ENCODE data around the gene CCDC150. TPM values are rescaled to one million over a fixed set of nuclear protein-coding genes. Genes with fewer than 3 reads are reported as not detected.

CCDC150 gene
- polyA plus RNA-seq: 1 to 10 TPM; 1.5 to 2.6 TPM

- Histone ChIP-seq H3K27me3 (ENCODE audit: control insufficient read depth in 1 of 2, insufficient read depth in 2 of 2, low read length in 2 of 2) (no peaks in the 10 kb centered on the region), H3K27ac (ENCODE audit: low read depth in 2 of 2, low read length in 1 of 2) (no peak within 1 kb of the TSS), H3K9me3 (ENCODE audit: control insufficient read depth in 2 of 2, insufficient read depth in 1 of 2, low read depth in 1 of 2, low read length in 1 of 2) (no peaks in the 10 kb centered on the region), H3K36me3 (ENCODE audit: control insufficient read depth in 2 of 2, insufficient read depth in 2 of 2, low read length in 1 of 2) (no peaks in the 10 kb centered on the region), H3K4me1 (ENCODE audit: control insufficient read depth in 2 of 2, insufficient read depth in 2 of 2, low read length in 1 of 2) (no peaks in the 10 kb centered on the region), H3K4me3 (ENCODE audit: low read depth in 1 of 2, low read length in 2 of 2) (peak within 1 kb of the TSS; percentile 76 to 83)
- 4% methylated on average over 49 to 53 of the region's 53 CpGs for whole genome bisulfite sequencing, 2 donors
Measured at GRCh38 chr2:196639180-196640030, at the start of gene CCDC150. TSS of gene CCDC150 (plus strand) at chr2:196639715. CDS start at chr2:196639767, 52 bp downstream.

GRCh38 chr2:196590286-196590685 is 49.2 kb upstream of the CCDC150 start:
- H3K27ac ChIP-seq (ENCODE audit: low read depth in 2 of 2, low read length in 1 of 2): no peak overlapping the region
- H3K4me1 ChIP-seq (ENCODE audit: control insufficient read depth in 2 of 2, insufficient read depth in 2 of 2, low read length in 1 of 2): peaks cover 0 to 6% of the 10 kb centered on the region in 2 donors
- H3K4me3 ChIP-seq (ENCODE audit: low read depth in 1 of 2, low read length in 2 of 2): no peak overlapping the region
- H3K27me3 ChIP-seq (ENCODE audit: control insufficient read depth in 1 of 2, insufficient read depth in 2 of 2, low read length in 2 of 2): peaks cover 0 to 2% of the 10 kb centered on the region in 2 donors
- no peaks in the 10 kb centered on the region for H3K9me3 ChIP-seq (ENCODE audit: control insufficient read depth in 2 of 2, insufficient read depth in 1 of 2, low read depth in 1 of 2, low read length in 1 of 2)
- WGBS, 2 donors: 39 to 46% methylated on average over 1 of the region's 1 CpG
- no peaks in the 10 kb centered on the region for H3K36me3 ChIP-seq (ENCODE audit: control insufficient read depth in 2 of 2, insufficient read depth in 2 of 2, low read length in 1 of 2)

GRCh38 chr2:196591004-196591403 is 48.5 kb upstream of the CCDC150 start:
- Histone ChIP-seq H3K4me1 (ENCODE audit: control insufficient read depth in 2 of 2, insufficient read depth in 2 of 2, low read length in 1 of 2) (peaks cover 0 to 6% of the 10 kb centered on the region in 2 donors), H3K4me3 (ENCODE audit: low read depth in 1 of 2, low read length in 2 of 2) (no peak overlapping the region), H3K27me3 (ENCODE audit: control insufficient read depth in 1 of 2, insufficient read depth in 2 of 2, low read length in 2 of 2) (peaks cover 0 to 2% of the 10 kb centered on the region in 2 donors), H3K9me3 (ENCODE audit: control insufficient read depth in 2 of 2, insufficient read depth in 1 of 2, low read depth in 1 of 2, low read length in 1 of 2) (no peaks in the 10 kb centered on the region), H3K36me3 (ENCODE audit: control insufficient read depth in 2 of 2, insufficient read depth in 2 of 2, low read length in 1 of 2) (no peaks in the 10 kb centered on the region), H3K27ac (ENCODE audit: low read depth in 2 of 2, low read length in 1 of 2) (no peak overlapping the region)
- 95 to 97% methylated on average over 8 of the region's 8 CpGs for WGBS, 2 donors

- H3K27ac ChIP-seq (ENCODE audit: low read depth in 2 of 2, low read length in 1 of 2): no peak overlapping the region
- H3K36me3 ChIP-seq (ENCODE audit: control insufficient read depth in 2 of 2, insufficient read depth in 2 of 2, low read length in 1 of 2): no peaks in the 10 kb centered on the region
- H3K4me1 ChIP-seq (ENCODE audit: control insufficient read depth in 2 of 2, insufficient read depth in 2 of 2, low read length in 1 of 2): peaks cover 0 to 6% of the 10 kb centered on the region in 2 donors
- 58 to 72% methylated on average over 4 of the region's 4 CpGs for WGBS, 2 donors
- peaks cover 0 to 2% of the 10 kb centered on the region in 2 donors for H3K27me3 ChIP-seq (ENCODE audit: control insufficient read depth in 1 of 2, insufficient read depth in 2 of 2, low read length in 2 of 2)
- H3K4me3 ChIP-seq (ENCODE audit: low read depth in 1 of 2, low read length in 2 of 2): no peak overlapping the region
- H3K9me3 ChIP-seq (ENCODE audit: control insufficient read depth in 2 of 2, insufficient read depth in 1 of 2, low read depth in 1 of 2, low read length in 1 of 2): no peaks in the 10 kb centered on the region
Measured at GRCh38 chr2:196591621-196592022, 47.9 kb upstream of the CCDC150 start.

GRCh38 chr2:196592331-196592910 is 47.1 kb upstream of the CCDC150 start:
- Histone ChIP-seq H3K36me3 (ENCODE audit: control insufficient read depth in 2 of 2, insufficient read depth in 2 of 2, low read length in 1 of 2) (no peaks in the 10 kb centered on the region), H3K4me3 (ENCODE audit: low read depth in 1 of 2, low read length in 2 of 2) (peak overlapping the region; percentile 68 to 78), H3K9me3 (ENCODE audit: control insufficient read depth in 2 of 2, insufficient read depth in 1 of 2, low read depth in 1 of 2, low read length in 1 of 2) (no peaks in the 10 kb centered on the region), H3K4me1 (ENCODE audit: control insufficient read depth in 2 of 2, insufficient read depth in 2 of 2, low read length in 1 of 2) (peaks cover 0 to 6% of the 10 kb centered on the region in 2 donors), H3K27ac (ENCODE audit: low read depth in 2 of 2, low read length in 1 of 2) (peak overlapping the region; percentile 51 to 72), H3K27me3 (ENCODE audit: control insufficient read depth in 1 of 2, insufficient read depth in 2 of 2, low read length in 2 of 2) (peaks cover 0 to 2% of the 10 kb centered on the region in 2 donors)
- WGBS, 2 donors: 1% methylated on average over 33 to 48 of the region's 48 CpGs

GRCh38 chr2:196592911-196593881 is 46.3 kb upstream of the CCDC150 start, which contains the start of gene HECW2:
TSS of gene HECW2 (minus strand) at chr2:196593554.
- no peaks in the 10 kb centered on the region for H3K9me3 ChIP-seq (ENCODE audit: control insufficient read depth in 2 of 2, insufficient read depth in 1 of 2, low read depth in 1 of 2, low read length in 1 of 2)
- 1% methylated on average over 101 to 125 of the region's 125 CpGs for WGBS, 2 donors
- H3K27ac ChIP-seq (ENCODE audit: low read depth in 2 of 2, low read length in 1 of 2): peak within 1 kb of the TSS; percentile 51 to 72
- no peaks in the 10 kb centered on the region for H3K36me3 ChIP-seq (ENCODE audit: control insufficient read depth in 2 of 2, insufficient read depth in 2 of 2, low read length in 1 of 2)
- peaks cover 0 to 2% of the 10 kb centered on the region in 2 donors for H3K27me3 ChIP-seq (ENCODE audit: control insufficient read depth in 1 of 2, insufficient read depth in 2 of 2, low read length in 2 of 2)
- peaks cover 0 to 6% of the 10 kb centered on the region in 2 donors for H3K4me1 ChIP-seq (ENCODE audit: control insufficient read depth in 2 of 2, insufficient read depth in 2 of 2, low read length in 1 of 2)
- H3K4me3 ChIP-seq (ENCODE audit: low read depth in 1 of 2, low read length in 2 of 2): peak within 1 kb of the TSS; percentile 68 to 78

GRCh38 chr2:196594158-196594557 is 45.4 kb upstream of the CCDC150 start:
- 74 to 86% methylated on average over 6 of the region's 6 CpGs for WGBS, 2 donors
- no peaks in the 10 kb centered on the region for H3K9me3 ChIP-seq (ENCODE audit: control insufficient read depth in 2 of 2, insufficient read depth in 1 of 2, low read depth in 1 of 2, low read length in 1 of 2)
- peaks cover 0 to 6% of the 10 kb centered on the region in 2 donors for H3K4me1 ChIP-seq (ENCODE audit: control insufficient read depth in 2 of 2, insufficient read depth in 2 of 2, low read length in 1 of 2)
- no peaks in the 10 kb centered on the region for H3K36me3 ChIP-seq (ENCODE audit: control insufficient read depth in 2 of 2, insufficient read depth in 2 of 2, low read length in 1 of 2)
- peaks cover 0 to 2% of the 10 kb centered on the region in 2 donors for H3K27me3 ChIP-seq (ENCODE audit: control insufficient read depth in 1 of 2, insufficient read depth in 2 of 2, low read length in 2 of 2)
- no peak overlapping the region for H3K27ac ChIP-seq (ENCODE audit: low read depth in 2 of 2, low read length in 1 of 2)
- H3K4me3 ChIP-seq (ENCODE audit: low read depth in 1 of 2, low read length in 2 of 2): no peak overlapping the region

GRCh38 chr2:196597531-196597930 is 42.0 kb upstream of the CCDC150 start:
- H3K36me3 ChIP-seq (ENCODE audit: control insufficient read depth in 2 of 2, insufficient read depth in 2 of 2, low read length in 1 of 2): no peaks in the 10 kb centered on the region
- H3K4me1 ChIP-seq (ENCODE audit: control insufficient read depth in 2 of 2, insufficient read depth in 2 of 2, low read length in 1 of 2): peaks cover 0 to 6% of the 10 kb centered on the region in 2 donors
- H3K27ac ChIP-seq (ENCODE audit: low read depth in 2 of 2, low read length in 1 of 2): no peak overlapping the region
- peaks cover 0 to 2% of the 10 kb centered on the region in 2 donors for H3K27me3 ChIP-seq (ENCODE audit: control insufficient read depth in 1 of 2, insufficient read depth in 2 of 2, low read length in 2 of 2)
- no peak overlapping the region for H3K4me3 ChIP-seq (ENCODE audit: low read depth in 1 of 2, low read length in 2 of 2)
- WGBS, 2 donors: 90 to 92% methylated on average over 6 of the region's 6 CpGs
- no peaks in the 10 kb centered on the region for H3K9me3 ChIP-seq (ENCODE audit: control insufficient read depth in 2 of 2, insufficient read depth in 1 of 2, low read depth in 1 of 2, low read length in 1 of 2)

- Histone ChIP-seq H3K27ac (ENCODE audit: low read depth in 2 of 2, low read length in 1 of 2) (no peak overlapping the region), H3K4me3 (ENCODE audit: low read depth in 1 of 2, low read length in 2 of 2) (no peak overlapping the region), H3K4me1 (ENCODE audit: control insufficient read depth in 2 of 2, insufficient read depth in 2 of 2, low read length in 1 of 2) (peaks cover 0 to 3% of the 10 kb centered on the region in 2 donors), H3K27me3 (ENCODE audit: control insufficient read depth in 1 of 2, insufficient read depth in 2 of 2, low read length in 2 of 2) (no peaks in the 10 kb centered on the region), H3K36me3 (ENCODE audit: control insufficient read depth in 2 of 2, insufficient read depth in 2 of 2, low read length in 1 of 2) (no peaks in the 10 kb centered on the region), H3K9me3 (ENCODE audit: control insufficient read depth in 2 of 2, insufficient read depth in 1 of 2, low read depth in 1 of 2, low read length in 1 of 2) (no peaks in the 10 kb centered on the region)
- 79% methylated on average over 5 of the region's 5 CpGs for WGBS, 2 donors
Measured at GRCh38 chr2:196598412-196598811, 41.1 kb upstream of the CCDC150 start.
